GM23248 (cell line): ENCODE results near the gene ASXL2. TPM values are rescaled to one million over a fixed set of nuclear protein-coding genes. Genes with fewer than 3 reads are reported as not detected.
A peak's percentile ranks its signal among the peaks of the same experiment; 100 is the strongest.

ENCODE experiments used
- DNase-seq: peaks from one replicate; pipeline ENCODE4 v3.0.0-alpha.2; 2015
- H2AFZ ChIP-seq: fragments of 200-600 bp; sonication (generic); 2 replicates; pipeline ENCODE4 v1.6.1; 2016; ENCODE audit warnings: antibody characterized with exemption
- H3F3A ChIP-seq: fragments of 200-600 bp; sonication (generic); 2 replicates; pipeline ENCODE4 v1.6.1; 2016; ENCODE audit warnings: mild to moderate bottlenecking, antibody characterized with exemption, mixed run types; ENCODE audit not compliant: insufficient read depth
- H3K27ac ChIP-seq: fragments of 200-600 bp; sonication (generic); 2 replicates; pipeline ENCODE4 v1.5.1; 2016; ENCODE audit warnings: mild to moderate bottlenecking
- H3K27me3 ChIP-seq: fragments of 200-600 bp; sonication (generic); replicated peaks from 2 replicates; pipeline ENCODE4 v1.6.1; 2016; ENCODE audit warnings: mild to moderate bottlenecking; ENCODE audit not compliant: insufficient read depth
- H3K36me3 ChIP-seq: fragments of 200-600 bp; sonication (generic); 2 replicates; pipeline ENCODE4 v1.6.1; 2016; ENCODE audit warnings: low read depth, mild to moderate bottlenecking
- H3K4me1 ChIP-seq: fragments of 200-600 bp; sonication (generic); 2 replicates; pipeline ENCODE4 v1.6.1; 2016; ENCODE audit warnings: mild to moderate bottlenecking; ENCODE audit not compliant: insufficient read depth
- H3K4me2 ChIP-seq: fragments of 200-600 bp; sonication (generic); one replicate; pipeline ENCODE4 v1.6.1; 2016; ENCODE audit warnings: mild to moderate bottlenecking; ENCODE audit not compliant: unreplicated experiment
- H3K4me3 ChIP-seq: fragments of 200-600 bp; sonication (generic); 2 replicates; pipeline ENCODE4 v1.5.1; 2016; ENCODE audit warnings: mild to moderate bottlenecking
- H3K79me2 ChIP-seq: fragments of 200-600 bp; sonication (generic); 2 replicates; pipeline ENCODE4 v1.6.1; 2016; ENCODE audit warnings: mild to moderate bottlenecking; ENCODE audit not compliant: insufficient read depth
- H3K9ac ChIP-seq: fragments of 200-600 bp; sonication (generic); 2 replicates; pipeline ENCODE4 v1.6.1; 2016; ENCODE audit warnings: mild to moderate bottlenecking
- H3K9me2 ChIP-seq: fragments of 200-600 bp; sonication (generic); 2 replicates; pipeline ENCODE4 v1.6.1; 2016; ENCODE audit warnings: mixed run types, mild to moderate bottlenecking, moderate library complexity; ENCODE audit not compliant: insufficient read depth
- H3K9me3 ChIP-seq: fragments of 200-600 bp; sonication (generic); one replicate; pipeline ENCODE4 v1.6.1; 2017; ENCODE audit warnings: low read depth
- H4K20me1 ChIP-seq: fragments of 200-600 bp; sonication (generic); 2 replicates; pipeline ENCODE4 v1.6.0; 2016; ENCODE audit not compliant: insufficient read depth
- EZH2 ChIP-seq: fragments of 200-600 bp; sonication (generic); IDR thresholded peaks from 2 replicates; pipeline ENCODE4 v1.6.1; 2018; ENCODE audit warnings: antibody characterized with exemption, mild to moderate bottlenecking; ENCODE audit not compliant: insufficient read depth, poor library complexity, severe bottlenecking
- EZH2phosphoT487 ChIP-seq: fragments of 200-600 bp; sonication (generic); IDR thresholded peaks from 2 replicates; pipeline ENCODE4 v1.6.1; 2018; ENCODE audit warnings: antibody characterized with exemption, moderate library complexity, mild to moderate bottlenecking, low read depth; ENCODE audit not compliant: insufficient read depth
- WGBS, 2 experiments: methylation state at CpG; one replicate each; pipeline ENCODE4 v1.1.6; 2015 to 2017; ENCODE audit warnings: low lambda C conversion rate in 2 of 2, low coverage in 1 of 2; ENCODE audit errors: missing lambda C conversion rate in 2 of 2; 5-methylcytosine and 5-hydroxymethylcytosine counted together
- in situ Hi-C: fragments of 300-500 bp; cut with MboI; formaldehyde crosslinking; loops from 2 replicates; pipeline ENCODE4 v1.15.0; 2020
- polyA plus RNA-seq: library from polyadenylated mRNA; unstranded; fragments of >200 nt; fragmentation: Nextera tagmentation; extraction: Ambion mirVana; gene quantifications from 2 replicates; pipeline ENCODE4 v1.2.1, GENCODE V29; 2016
- total RNA-seq: library from RNA; depleted of rRNA; stranded (reverse); fragments of >200 nt; shearing (Covaris generic); gene quantifications from 2 replicates; pipeline ENCODE4 v1.2.3, GENCODE V29; 2014; rRNA removed

The ASXL2 gene
- total RNA-seq (7.0 and 9.5 TPM in 2 replicates), polyA plus RNA-seq (4.5 and 4.9 TPM in 2 replicates)

DNA sequence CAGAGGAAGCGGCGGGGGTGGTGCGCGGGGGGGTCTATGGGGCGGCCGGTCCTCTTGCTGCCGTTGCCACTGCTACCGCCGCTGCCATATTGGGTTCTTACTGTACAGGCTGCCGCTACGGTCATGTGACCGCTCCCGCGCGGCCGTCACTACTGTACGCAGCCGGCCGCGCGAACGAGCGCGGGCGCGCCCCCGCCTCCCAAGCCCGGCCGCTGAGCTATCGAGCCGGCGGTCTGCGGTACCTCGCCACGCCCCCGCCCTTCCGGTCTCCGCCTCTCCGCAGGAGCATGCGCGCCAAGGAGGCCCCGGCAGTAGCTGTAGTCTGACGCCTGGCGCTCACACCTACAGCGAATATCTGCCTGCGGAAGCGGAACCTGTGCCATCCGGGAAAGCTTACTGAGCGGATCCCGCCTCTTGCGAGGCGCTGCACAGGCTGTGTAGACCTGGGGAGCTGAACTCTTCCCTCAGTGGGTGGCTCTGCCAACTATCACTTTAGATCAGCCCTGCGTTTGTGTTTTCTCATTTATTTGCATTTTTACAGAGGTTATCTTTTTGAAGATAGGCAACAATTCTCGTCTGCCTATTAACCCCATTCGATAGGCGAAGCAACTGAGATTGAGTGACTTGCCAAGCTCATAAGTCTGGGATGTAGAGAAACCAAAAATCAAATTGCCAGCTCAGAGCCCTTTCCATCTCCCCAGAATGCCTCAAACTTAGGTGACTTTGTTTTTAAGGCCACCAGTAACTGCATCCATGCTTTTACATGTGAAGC lies at the start of gene ASXL2:
Gene ASXL2 (minus strand): TSS at position 127 of the 772 bp plus-strand sequence. CDS start 265 bp downstream, outside the sequence.
- Histone ChIP-seq H3K27me3 (no peaks in the 10 kb centered on the region), H3K4me2 (peak within 1 kb of the TSS; percentile 92), H3K4me3 (peak within 1 kb of the TSS; percentile 88), H3K36me3 (no peaks in the 10 kb centered on the region), H3K4me1 (peaks cover 29% of the 10 kb centered on the region), H3K9me2 (no peaks in the 10 kb centered on the region), H2AFZ (peak within 1 kb of the TSS; percentile 95), H3K9ac (peak within 1 kb of the TSS; percentile 92), H3K27ac (peak within 1 kb of the TSS; percentile 90), H3F3A (peaks cover 20% of the 10 kb centered on the region), H4K20me1 (no peaks in the 10 kb centered on the region; the same call in 1 of the 2 replicates), H3K9me3 (no peaks in the 10 kb centered on the region), H3K79me2 (peaks cover 40% of the 10 kb centered on the region)
- peak; percentile 100 for DNase-seq
- TF ChIP-seq EZH2 (no peak), EZH2phosphoT487 (no peak)
- WGBS, 2 experiments = 1 to 4% methylated on average over 22 to 49 of the region's 56 CpGs
- in situ Hi-C loops = no loop called here

DNA sequence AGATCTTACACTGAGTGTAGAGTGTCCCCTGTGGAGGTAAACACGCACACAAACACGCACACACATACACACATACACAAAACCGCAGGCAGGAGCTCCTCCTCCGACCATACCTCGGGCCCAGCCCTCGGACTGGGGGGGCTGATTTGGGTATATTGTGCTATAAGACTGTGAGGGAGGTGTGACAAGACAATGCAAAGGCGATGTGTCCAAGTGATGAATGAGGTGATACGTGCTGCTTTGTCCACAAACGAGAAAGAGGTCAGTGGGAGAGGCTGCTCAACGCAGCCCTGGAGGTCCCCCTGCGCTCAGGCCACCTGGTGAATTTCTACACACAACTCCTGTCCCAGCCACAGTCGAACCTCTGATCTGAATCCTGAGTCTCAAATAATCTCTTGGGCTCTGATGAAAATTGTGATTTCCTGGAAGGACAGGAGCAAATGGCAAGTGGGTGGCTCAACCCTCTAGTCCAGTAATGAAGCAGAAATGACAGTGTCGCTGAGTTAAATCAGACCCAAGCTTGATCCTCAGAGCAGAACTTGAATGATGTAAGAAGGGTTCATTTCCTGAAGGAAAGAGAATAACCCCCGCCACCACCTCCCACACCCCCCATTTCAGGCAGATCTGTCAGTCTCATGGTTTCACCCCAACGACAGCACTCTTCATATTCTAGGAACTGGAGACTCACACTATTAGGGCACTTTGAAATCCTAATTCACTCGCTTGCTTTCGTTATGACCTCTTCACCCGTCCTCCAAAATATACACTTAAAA lies 48.9 kb upstream of the ASXL2 start:
- 80% methylated on average over 18 of the region's 18 CpGs for WGBS, 2 experiments
- no peak for TF ChIP-seq EZH2phosphoT487
- TF ChIP-seq EZH2 = no peak
- H3K4me3 ChIP-seq = no peak overlapping the region
- no peaks in the 10 kb centered on the region; the same call in 1 of the 2 replicates for H3K36me3 ChIP-seq
- DNase-seq = no peak
- no peaks in the 10 kb centered on the region for H3K9me2 ChIP-seq
- H2AFZ ChIP-seq = no peak overlapping the region
- H3K9me3 ChIP-seq = no peaks in the 10 kb centered on the region
- H3K4me2 ChIP-seq = no peak overlapping the region
- H3K27ac ChIP-seq = no peak overlapping the region
- no peaks in the 10 kb centered on the region for H3K27me3 ChIP-seq
- H3K4me1 ChIP-seq = no peaks in the 10 kb centered on the region
- no peak overlapping the region for H3K9ac ChIP-seq
- in situ Hi-C loops = no loop called here
- H3K79me2 ChIP-seq = no peaks in the 10 kb centered on the region
- no peaks in the 10 kb centered on the region for H3F3A ChIP-seq
- H4K20me1 ChIP-seq = no peaks in the 10 kb centered on the region

DNA sequence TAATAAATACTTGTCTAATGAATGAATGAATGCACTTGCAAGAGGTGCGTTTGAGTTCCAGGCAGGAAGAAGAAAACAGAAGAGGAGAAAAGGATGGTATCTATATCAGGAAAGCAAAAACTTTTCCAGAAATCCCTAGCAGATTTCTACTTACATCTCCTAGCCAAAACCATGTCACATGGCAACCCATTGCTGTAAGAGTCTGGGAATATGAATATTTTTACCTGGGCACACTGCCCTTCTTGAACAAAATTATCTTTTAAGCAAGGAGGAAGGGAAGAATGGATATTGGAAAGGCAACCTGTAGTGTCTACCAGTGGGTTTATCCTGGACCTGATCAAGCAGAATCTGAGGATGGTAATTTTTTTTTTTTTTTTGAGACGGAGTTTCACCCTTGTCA lies 44.2 kb upstream of the ASXL2 start:
- Histone ChIP-seq H3K36me3 (no peaks in the 10 kb centered on the region), H3K9me3 (no peaks in the 10 kb centered on the region), H3F3A (no peaks in the 10 kb centered on the region), H3K79me2 (no peaks in the 10 kb centered on the region), H3K4me3 (no peak overlapping the region), H3K4me1 (no peaks in the 10 kb centered on the region), H3K9ac (no peak overlapping the region), H3K27me3 (no peaks in the 10 kb centered on the region), H4K20me1 (no peaks in the 10 kb centered on the region), H2AFZ (no peak overlapping the region), H3K4me2 (no peak overlapping the region), H3K9me2 (no peaks in the 10 kb centered on the region), H3K27ac (no peak overlapping the region)
- 81 to 86% methylated on average over 2 of the region's 2 CpGs for WGBS, 2 experiments
- no peak for DNase-seq
- in situ Hi-C loops = no loop called here
- TF ChIP-seq EZH2 (no peak), EZH2phosphoT487 (no peak)

DNA sequence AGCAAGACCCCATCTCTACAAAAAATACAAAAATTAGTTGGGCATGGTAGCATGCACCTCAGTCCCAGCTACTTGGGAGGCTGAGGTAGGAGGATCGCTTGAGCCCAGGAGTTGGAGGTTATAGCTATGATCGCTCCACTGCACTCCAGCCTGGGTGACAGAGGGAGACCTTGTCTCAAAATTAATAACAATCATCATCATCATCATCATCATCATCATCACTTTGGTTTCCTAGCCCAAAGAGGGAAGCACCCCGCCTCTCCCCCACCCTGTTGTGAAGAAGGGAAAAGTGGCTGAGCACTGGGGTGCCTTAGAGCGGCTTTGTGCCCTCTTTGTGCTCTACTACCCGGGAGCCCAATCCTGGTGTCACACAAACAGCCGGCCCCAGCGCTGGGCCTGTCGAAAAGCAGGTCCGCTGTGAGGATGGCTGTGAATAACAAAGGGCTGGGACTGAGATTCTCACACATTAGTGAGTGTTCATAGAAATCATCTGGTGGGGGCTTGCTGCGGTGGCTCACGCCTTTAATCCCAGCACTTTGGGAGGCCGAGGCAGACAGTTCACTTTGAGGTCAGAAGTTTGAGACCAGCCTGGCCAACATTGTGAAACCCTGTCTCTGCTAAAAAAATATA lies 42.6 kb upstream of the ASXL2 start:
- Histone ChIP-seq H3F3A (no peaks in the 10 kb centered on the region), H3K9me3 (no peaks in the 10 kb centered on the region), H3K27ac (no peak overlapping the region), H3K4me3 (no peak overlapping the region), H2AFZ (no peak overlapping the region), H3K4me2 (no peak overlapping the region), H3K9ac (no peak overlapping the region), H3K36me3 (no peaks in the 10 kb centered on the region), H3K4me1 (no peaks in the 10 kb centered on the region), H4K20me1 (no peaks in the 10 kb centered on the region), H3K27me3 (no peaks in the 10 kb centered on the region), H3K9me2 (no peaks in the 10 kb centered on the region), H3K79me2 (no peaks in the 10 kb centered on the region)
- 81 to 84% methylated on average over 12 of the region's 12 CpGs for WGBS, 2 experiments
- no peak for DNase-seq
- TF ChIP-seq EZH2 (no peak), EZH2phosphoT487 (no peak)
- in situ Hi-C loops = no loop called here
